CD4-positive, alpha-beta T cell treated with Interleukin-4 for 1 hour (primary cell): ENCODE results near the gene FAIM.

Experiments used
- DNase-seq, 2 donors: peaks; one replicate each; pipeline ENCODE4 v3.0.0-alpha.2; 2020 to 2022

The FAIM gene

GRCh38 chr3:138681463-138682220 lies 73.1 kb downstream of the FAIM start:
- DNase-seq = no peak

GRCh38 chr3:138682648-138683047 lies 74.1 kb downstream of the FAIM start:
- DNase-seq = no peak
